CD4-positive, alpha-beta T cell treated with Interleukin-1 beta for 1 hour (primary cell): Measurements from ENCODE around the gene PEPD.

Experiments
- DNase-seq, 2 donors: peaks; one replicate each; pipeline ENCODE4 v3.0.0-alpha.2; 2020 to 2022

Gene PEPD

DNA sequence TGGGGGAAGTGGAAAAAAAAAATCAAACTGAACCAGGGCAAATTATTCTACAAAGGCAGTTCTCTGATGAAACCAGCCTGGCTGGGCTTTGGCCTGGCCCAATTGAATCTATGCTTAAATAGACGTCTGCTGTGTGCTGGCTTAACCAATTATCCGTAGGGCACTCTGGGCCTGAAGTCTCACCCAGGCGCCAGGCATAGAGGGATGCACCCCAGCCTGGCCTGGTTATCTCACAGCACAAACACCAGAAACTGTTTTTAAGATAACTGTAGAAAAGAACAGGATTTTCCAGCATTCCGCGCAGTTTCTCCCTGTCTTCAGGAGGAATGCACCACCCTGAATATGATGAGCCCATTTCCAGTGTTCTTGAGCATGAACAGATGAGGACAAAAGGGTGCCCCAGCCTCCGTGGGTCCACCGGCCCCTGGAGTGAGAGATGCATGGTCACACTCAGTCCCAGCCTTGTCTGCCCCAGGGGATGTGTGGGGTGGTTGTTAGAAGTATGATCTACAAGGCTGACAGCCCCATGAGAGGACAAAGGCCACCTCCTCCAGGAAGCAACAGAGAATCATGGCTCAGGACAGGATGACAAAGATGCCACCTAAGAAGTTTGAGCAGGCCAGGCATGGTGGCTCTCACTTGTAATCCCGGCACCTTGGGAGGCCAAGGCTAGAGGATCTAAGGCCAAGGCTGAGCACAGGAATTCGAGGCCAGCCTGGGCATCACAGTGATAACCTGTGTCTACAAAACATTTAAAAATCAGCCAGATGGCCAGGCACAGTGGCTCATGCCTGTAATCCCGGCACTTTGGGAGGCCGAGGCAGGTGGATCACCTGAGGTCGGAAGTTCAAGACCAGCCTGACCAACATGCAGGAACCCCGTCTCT lies 50.2 kb downstream of the PEPD start:
- no peak for DNase-seq

DNA sequence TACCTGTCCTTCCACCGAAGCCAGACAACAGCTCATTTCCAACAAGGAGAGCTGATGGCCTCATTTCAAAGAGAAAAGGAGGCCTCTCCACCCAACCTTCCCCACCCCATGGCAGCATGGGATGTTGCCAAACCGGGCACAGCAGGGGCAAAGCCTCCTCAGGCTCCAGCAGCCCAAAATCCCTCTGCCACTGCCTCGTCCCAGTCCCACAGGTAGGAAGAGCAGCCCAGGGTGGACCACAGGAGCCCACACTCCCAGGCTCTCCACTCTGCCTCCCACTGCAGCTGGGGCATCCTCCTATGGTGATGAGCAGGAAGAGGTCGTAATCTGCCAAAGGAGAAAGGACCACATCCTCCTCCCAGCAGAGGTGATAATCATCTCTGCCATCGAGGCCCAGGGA lies 50.9 kb downstream of the PEPD start:
- no peak for DNase-seq

DNA sequence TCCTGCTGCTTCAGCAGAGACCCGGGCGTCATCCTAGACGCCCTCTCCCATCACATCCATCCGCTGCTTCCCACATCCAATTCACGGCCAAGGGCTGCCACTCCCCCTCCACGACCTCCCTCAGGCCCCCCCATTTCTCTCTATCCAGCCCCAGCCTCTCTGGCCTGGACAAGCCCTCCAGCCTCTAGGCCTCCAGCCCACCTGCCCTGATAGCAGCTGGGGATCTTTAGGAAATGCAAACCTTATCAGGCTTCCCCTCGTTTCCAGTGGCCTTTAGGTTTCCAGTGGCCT lies 51.6 kb downstream of the PEPD start:
- no peak for DNase-seq

DNA sequence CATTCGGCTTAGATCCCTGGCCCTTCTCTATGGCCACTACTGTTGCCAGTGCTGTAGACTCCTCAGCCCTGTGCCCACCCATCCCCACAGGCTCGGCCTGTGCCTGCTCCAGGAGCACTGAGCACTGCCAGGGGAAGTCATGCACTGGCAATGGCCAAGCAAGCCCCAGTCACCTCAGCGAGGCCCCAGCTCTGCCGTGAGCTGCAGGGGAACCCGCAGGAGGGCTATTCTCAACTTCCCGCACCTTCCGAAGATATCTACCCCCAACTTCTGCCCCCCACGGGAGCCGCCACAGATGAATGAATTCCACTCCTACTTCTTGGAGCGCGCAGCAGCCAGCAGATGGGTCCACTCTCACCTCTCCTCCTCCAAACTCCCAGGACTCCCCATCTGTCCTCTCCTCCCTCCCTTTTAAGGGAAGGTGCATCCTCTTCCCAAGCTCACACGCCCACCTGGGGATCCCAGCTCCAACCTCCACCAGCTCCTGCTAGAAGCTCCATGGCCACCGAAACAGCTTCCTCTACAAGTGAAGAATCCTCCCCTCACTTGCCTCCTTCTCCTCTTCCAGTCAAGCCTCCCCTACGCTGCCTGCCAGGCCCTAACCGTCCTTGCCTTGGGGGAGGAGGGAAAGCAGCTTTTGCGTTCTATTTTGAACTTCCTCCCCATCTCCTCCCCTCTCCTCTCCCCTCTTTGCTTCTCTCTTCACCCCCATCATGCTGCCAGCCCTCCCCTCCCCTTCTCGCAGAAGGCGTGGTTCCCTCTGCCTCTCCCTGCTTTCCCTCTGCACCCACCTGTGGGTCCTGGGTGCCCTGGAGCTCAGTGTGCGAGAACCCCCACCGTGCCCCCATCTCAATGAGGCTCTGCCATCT lies 52.2 kb downstream of the PEPD start:
- DNase-seq, result no peak

DNA sequence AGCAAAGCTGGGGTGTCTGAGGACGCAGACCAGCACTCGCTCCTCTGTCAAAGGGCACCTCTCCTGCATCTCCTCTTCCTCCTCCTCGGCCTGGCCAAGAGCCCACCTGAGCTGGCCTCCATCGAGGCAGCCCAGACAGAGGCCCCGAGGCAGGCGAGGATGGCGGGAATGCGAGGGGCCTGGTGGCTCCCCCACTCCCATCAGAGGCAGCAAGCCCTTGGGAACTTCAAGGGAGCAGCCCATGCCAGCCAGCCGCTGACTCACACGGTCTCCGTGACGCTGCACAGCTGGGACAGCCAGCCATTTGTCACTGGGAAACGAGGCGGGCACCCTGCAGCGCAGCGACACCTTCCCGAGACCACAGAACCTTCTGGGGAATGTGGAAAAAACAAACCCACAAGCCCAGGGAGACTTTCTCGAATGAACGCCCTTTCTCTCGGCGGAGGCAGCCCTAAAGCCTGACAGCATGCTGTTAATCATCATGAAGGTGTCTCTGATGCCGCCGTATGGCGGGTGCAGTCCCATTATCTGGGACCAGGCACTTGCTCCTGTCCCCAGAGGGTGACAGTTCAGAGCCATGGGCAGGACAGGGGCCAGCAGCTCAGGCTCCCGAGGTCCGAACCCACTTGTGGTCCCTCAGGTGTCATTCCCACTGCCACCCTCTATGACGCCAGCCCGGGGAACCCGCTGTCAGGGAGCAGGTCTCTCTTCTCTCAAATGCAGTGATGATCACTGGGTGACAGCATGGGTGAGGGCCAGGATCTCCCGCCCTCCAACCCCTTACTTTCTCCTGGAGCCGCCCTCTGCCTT lies 53.0 kb downstream of the PEPD start:
- DNase-seq, result no peak

DNA sequence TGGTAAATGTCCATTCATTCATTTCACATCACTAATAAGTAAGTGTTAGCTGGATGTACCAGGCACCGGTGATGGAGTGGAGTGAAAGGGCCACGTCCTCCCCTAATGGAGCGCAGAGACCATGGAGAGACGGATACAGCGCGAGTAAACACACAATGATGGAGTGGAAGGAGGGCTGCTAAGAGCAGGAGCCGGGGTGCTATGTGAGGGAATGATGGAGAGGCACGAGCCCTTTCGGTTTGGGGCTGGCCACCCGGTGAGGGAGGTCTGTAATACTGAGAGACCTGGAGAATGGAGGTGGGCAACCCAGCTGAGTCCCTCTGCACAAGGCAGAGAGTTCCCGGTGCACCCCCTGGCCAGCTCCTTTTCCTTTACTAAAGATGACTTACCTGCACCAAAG lies 53.7 kb downstream of the PEPD start:
- DNase-seq, result no peak

DNA sequence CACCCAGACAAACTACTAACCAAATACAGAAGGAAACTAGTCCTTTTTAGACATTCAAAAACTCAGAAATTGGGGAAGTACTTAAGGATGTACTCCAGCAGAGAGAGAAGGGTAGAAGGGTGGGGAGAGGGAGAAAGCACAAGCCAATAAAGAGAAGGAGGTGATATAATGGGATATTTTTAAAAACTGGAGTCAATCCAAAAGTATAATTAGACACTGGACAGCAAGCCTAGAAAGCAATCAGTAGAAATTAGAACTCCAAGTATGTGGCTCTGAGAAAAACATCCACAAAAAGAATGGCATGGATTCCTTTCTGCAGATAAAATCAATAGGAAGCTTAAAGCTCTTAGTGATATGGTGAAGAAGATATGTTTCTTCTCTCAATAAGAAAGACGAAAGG lies 55.8 kb downstream of the PEPD start:
- no peak for DNase-seq

DNA sequence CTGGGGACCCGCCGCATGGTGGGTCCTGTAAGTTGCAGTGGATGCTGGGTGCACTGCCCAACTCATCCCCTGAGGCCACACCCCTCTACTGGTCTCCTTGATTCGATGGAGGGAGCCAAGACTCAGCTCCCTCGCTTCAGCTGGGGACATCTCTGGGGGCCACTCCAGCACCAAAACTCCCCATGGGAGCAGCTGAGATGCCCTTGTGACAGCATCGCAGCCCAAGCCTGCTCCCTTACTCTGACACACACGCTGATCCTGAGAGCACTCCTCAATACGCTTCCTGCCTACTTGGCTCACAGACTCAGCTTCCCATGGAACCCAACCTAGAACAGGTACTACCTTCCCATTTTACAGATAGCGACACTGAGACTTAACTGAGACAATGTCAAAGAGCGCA lies 56.2 kb downstream of the PEPD start:
- DNase-seq, result no peak

DNA sequence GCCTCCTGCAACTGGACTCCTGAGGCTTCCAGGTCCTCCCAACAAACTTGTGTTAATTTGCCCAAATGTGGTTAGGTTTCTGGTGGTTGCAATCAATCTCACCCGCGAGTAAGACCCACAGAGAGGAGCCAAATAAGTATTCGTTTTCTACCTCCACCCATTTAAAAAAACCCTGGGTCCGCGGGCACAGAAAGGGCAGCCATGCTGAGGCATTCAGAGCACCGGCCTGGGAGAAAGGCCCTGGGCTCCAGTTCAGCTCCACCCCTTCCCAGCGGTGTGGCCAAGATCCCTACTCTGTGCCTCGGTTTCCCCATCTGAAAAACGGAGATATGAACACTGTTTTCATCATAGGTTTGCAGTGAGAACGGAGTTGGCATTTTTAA lies 56.9 kb downstream of the PEPD start:
- DNase-seq, result no peak

DNA sequence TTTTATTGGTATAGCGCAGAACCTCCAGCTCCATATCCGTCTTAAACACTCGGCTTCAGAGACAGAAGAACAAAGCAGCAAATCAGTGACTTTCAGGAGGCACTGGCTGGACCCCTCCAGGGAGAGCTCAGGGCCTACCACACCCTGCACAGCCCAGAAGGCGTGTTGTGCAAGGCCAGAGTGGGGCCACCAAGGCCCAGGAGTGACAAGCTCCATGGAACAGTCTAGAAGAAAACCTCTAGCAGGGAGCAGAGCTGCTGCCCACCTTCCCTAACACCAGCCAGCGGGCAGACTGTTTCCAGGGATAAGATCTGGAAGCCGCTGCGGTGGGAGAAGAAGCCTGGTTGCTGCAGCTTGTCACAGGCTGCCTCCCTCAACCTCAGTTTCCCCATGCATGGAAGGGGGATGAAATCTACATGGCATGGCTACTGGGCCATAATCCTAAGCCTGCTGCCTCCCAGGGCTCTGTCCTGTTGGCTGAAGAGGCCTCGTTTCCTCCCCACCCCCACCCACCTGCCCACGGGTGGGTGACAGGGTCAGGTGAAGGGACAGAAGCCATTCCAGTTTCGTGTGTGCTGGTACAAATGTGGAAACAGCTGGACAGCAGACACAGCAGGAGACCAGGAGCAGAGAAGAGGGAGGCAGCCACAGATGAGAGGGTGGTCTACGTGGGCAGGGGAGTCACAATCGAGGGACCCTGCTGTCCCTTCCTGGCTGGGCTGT lies 57.4 kb downstream of the PEPD start:
- no peak for DNase-seq

DNA sequence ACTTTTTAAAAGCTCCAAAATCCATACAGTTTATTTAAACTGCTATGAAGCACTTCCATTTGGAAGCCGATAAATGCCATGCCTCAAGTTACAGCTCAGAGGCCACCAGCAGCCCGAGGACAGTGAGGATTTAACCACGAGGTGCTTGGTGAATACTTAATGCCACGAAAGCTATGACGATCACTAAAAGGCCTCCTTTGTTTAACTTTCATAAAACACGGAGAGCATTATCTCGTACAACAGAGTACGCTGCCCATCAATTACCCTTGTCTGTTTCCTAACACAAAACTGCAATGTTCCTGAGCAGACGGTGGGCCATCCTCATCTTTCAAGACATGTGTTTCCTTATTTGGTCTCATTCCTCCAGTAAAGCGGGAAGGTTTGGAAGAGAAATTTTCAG lies 58.4 kb downstream of the PEPD start:
- DNase-seq, result no peak

DNA sequence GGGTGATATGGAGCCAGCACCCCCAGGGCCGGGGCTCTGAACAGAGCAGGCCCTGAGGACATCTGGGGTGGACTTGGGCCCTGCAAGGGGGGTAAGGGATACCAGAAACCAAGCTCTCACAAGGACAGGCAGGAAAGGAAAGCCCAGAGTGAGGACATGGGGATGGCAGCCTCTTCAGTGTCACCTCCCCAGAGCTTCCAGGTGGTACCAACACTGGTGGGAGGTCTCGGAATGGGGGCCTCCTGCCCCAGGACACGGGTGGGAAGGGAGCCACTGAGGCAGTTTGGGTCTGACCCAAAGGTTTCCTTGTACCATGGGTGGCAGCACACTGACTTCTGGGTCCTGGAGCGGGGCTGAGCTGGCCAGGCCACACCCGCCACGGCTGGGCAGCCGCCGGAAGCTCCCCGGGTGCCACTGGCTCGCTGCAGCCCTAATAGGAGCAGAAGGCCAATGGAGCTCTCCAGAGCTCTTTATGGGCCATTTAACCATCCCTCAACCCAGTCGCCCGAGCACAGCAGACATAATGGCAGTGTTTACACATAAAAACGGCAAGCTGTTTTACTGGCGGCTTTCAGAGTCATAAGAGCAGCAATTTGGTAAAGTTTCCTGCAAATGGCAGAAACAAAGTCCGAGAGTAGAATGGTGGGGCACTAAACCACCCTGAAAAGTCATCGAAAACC lies 59.3 kb downstream of the PEPD start:
- no peak for DNase-seq

DNA sequence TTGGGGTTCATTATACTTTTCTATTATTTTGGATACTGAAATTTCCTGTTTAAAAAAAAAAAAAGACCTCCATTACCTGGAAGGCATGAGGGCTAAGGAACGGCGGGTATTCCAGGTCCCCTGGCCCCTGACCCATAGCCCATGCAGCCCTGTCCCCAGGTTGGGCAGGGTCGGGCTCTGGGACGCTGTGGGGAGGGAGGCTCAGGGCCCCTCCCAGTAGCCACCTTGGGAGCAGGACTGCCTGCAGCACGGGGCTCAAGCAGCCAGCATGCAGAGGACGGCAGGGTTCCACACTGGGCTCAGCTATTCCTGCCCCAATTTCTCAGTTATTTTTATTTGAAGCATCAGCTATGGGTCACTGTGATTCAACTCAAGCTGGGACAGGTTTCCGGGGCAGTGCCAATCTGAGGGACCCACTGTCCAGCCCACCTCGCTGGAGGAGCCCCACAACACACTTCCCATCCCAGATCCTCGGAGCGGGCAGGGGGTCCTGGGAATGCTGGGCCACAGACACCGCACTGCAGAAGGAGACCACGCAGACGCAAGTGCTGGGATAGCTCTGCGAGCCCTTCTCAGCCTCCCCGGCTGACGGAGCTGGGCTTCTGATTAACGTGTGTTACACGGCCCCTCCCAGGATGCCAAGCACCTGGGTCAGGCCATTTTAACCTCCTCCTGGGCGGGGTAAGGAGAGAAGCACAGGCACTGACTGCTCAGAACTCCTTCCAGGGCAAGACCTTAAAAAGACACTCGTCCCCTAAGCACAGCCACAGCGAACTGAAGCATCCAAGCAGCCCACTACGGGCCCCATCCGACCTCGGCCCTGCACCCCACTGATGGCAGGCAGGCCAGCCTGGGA lies 60.1 kb downstream of the PEPD start:
- DNase-seq, result no peak

DNA sequence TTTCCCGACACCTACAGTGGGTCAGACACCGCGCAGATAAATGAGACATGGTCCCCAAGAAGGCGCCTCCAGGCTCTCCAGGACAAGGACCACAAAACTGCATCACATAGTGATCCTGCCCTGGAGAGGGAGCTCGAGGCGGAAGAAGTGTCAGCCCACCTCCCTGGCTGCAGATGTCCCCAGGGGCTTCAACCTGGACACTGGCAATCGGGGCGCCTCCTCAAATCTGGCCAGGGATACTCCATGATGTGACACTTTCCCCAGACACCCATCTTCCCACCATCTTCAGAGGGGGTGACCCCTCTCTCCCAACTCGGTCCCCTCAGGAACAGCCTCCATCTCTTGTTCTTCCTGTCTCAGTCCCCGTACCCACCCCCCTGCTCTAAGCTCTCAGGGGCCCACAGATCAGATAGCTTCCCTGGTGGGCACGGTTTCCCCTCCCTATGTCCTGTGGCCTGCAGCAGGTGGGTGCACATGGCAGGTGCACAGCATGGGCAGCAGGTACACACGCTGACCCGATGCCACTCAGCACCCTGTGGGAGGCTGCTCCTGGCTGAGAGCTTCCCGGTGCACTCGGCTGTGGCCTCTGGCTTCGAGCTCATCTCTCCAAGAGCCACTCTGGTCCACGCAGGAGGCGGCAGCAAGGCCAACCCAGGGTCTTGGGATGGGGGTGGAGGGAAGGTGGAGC lies 61.2 kb downstream of the PEPD start:
- no peak for DNase-seq

DNA sequence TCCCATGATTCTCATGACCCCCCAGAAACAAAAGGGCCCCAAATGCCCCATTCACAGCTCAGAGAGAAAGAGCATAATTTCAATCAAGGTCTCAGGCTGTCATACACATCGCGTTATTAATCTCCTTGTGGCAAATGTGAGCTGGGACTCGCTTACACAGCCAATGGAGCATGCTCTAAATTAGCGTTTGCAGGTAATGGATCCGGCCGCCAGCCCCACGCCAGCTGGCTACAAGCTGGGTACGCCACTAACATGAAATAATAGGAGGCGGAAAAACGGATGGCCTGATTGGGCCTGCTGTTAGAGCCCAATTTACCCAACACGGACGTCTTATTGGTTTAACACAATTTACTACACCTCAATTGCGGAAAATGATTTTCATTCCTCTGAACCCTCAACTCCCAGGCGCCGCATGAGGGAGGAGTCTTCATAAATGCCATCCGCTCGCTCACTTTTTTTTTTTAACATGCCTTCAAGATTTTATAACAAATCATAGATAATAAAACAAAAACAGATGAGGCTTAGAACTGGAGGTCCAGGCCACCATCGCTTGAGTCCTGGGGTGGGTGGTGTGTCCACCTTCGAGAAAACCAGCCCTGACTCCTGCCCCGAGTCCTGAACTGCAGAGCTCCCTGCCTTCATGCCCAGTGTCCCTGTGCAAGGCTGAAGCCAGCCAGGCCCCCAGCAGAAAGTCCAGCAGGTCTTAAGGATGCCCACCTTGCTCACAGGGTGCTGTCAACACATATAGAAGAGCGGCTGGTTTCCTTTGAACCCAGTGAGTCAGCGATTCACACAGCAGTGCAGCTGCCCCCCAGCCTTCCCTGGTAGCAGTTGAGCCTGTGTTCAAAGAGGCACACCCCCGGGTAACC lies 62.1 kb downstream of the PEPD start:
- no peak for DNase-seq

DNA sequence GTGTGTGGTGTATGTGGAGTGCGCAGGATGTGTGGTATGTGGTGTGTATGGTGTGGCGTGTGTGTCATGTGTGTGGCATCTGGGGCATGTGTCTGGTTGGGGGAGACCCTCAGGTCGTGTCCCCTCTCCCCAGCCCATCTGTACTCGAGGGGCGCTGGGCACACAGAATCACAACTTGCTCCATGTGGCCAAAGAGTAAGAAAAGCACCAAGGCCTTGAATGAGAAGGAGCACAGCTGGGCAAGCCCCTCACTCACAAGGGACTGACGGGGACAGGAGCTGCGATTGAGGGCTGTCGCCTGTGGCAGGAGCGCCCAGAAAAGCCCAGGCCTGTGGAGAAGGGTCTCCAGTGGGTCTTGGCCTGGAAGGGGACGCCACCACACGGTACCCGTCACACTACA lies 62.8 kb downstream of the PEPD start:
- no peak for DNase-seq

DNA sequence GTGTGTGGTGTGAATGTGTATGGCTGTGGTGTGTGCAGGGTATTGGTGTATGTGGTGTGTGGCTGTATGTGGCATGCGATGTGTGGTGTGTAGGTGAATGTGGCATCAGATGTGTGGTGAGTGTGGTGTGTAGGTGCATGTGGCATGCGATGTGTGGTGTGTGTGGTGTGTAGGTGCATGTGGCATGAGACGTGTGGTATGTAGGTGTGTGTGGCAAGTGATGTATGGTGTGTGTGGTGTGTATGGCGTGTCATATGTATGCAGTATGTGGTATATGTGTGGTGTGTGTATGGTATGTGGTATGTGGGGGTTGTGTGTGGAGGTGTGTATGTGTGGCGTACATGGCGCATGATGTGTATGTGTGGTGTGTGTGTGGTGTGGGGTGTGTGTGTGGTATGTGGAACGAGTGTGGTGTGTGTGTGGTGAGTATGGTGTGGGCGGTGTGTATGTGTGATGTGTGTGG lies 63.4 kb downstream of the PEPD start:
- no peak for DNase-seq

DNA sequence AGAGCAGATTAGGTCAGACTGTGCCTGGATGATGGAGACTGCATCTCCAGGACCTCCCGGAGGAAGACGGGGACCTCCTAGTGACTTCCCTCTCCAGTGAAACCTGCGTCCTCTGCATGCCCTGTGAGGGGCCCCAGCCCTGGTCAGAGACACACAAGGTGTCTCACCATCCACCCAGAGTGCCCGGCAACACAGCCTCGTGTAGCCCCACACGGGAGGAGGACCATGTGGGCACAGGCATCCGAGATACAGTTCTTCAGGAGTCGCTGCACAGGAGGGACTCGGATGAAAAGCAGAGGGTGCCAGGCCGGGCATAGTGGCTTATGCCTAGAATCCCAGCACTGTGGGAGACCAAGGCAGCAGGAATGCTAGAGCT lies 64.8 kb downstream of the PEPD start:
- DNase-seq, result no peak

DNA sequence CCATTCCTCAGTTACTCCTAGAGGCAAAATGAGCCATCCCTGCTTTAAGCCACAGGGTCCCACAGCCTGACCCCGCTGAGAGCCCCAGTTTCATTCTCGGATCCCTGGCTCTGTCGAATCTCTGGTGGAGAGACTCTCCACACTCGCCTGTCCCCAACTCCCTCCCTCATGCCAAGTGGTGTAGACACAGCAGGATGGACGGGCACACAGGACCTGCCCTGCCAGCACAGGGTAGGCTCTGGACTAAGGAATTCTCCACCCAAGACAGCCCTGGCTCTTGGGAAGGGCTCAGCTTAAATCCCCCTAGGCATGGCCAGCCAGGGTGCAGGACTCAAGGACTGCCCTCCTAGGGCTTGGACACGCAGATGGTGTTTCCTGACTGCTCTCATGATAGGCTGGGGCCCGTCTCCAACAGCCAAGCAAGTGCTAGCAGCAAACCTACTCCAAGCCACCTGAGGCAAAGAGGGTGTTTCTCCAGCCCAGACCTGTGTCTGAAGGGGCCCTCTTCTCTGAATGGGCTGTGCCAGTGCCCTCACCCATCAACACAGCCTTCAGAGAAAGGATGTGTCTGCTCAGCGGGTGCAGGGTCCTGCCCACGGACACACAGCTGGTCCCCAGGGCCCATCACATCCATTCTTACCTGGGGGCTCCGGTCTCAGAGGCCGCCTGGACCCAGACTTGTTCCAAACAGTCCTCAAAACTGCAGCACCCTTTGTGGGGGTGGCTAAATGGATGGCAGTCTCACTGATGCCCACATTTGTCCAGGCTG lies 65.3 kb downstream of the PEPD start:
- DNase-seq, result no peak
